ENCODE measurements around the gene USP7.
"Not testable (repeated sequence)": the region's sequence is repeated elsewhere in the genome, so short reads cannot be mapped to it uniquely, and the experiment has no call there.

Gene USP7

DNA sequence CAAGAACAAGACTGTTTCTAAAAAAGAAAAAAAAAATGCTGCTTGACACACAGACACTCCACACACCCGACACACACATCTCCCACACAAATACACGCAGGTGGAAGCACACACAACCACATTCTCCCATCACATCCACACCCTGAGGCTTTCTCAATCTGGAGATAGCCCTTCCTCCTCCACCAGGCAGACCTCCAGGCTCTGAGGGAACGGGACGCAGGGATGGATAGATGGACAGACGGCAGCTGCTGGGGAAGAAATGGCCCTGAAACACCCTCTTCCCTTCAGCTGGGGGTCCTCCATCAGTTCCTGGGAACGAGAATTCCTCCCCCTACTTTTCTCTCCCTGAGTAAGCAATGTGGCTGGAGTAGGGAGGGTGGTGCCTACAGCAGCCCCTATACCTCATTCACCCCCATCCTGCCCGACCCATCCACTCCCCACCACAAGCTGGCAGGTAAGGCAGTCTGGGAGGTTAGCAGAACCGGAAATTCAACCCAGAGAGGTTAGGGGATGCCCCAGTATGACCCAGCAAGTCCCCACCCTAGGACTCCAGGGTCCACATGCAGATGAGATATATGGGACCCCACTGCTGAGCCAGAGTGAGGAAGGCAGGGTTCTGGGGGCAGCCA is 85.7 kb downstream of the USP7 start:
- H3K27me3 ChIP-seq (replicated peaks; ENCODE audit: control insufficient read depth, insufficient read depth, low read length): no peaks in the 10 kb centered on the region
- TF ChIP-seq, protein P1, sequence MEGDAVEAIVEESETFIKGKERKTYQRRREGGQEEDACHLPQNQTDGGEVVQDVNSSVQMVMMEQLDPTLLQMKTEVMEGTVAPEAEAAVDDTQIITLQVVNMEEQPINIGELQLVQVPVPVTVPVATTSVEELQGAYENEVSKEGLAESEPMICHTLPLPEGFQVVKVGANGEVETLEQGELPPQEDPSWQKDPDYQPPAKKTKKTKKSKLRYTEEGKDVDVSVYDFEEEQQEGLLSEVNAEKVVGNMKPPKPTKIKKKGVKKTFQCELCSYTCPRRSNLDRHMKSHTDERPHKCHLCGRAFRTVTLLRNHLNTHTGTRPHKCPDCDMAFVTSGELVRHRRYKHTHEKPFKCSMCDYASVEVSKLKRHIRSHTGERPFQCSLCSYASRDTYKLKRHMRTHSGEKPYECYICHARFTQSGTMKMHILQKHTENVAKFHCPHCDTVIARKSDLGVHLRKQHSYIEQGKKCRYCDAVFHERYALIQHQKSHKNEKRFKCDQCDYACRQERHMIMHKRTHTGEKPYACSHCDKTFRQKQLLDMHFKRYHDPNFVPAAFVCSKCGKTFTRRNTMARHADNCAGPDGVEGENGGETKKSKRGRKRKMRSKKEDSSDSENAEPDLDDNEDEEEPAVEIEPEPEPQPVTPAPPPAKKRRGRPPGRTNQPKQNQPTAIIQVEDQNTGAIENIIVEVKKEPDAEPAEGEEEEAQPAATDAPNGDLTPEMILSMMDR (IDR thresholded peaks at IDR 0.05; ENCODE audit: insufficient read depth, low read length, poor library complexity, severe bottlenecking): no peak
- no peak for DNase-seq (ENCODE audit: extremely low read depth, insufficient read length)
- no peak overlapping the region for H3K4me3 ChIP-seq (replicated peaks; ENCODE audit: low read depth, low read length)
- no peaks in the 10 kb centered on the region for H3K36me3 ChIP-seq (ENCODE audit: control insufficient read depth, insufficient read depth, low read length)

DNA sequence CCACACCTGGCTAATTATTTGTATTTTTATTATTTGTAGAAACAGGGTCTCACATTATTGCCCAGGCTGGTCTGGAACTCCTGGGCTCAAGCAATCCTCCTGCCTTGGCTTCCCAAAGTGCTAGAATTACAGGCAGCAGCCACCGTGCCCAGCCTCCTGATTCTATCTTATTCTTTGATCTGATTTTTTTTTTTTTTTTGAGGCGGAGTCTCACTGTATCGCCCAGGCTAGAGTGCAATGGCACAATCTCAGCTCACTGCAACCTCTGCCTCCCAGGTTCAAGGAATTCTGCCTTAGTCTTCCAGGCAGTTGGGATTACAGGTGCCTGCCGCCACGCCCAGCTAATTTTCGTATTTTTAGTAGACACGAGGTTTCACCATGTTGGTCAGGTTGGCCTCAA is 88.4 kb downstream of the USP7 start:
- DNase-seq (ENCODE audit: extremely low read depth, insufficient read length); H3K4me3 ChIP-seq (replicated peaks; ENCODE audit: low read depth, low read length); H3K27me3 ChIP-seq (replicated peaks; ENCODE audit: control insufficient read depth, insufficient read depth, low read length); H3K36me3 ChIP-seq (ENCODE audit: control insufficient read depth, insufficient read depth, low read length): not testable (repeated sequence)

DNA sequence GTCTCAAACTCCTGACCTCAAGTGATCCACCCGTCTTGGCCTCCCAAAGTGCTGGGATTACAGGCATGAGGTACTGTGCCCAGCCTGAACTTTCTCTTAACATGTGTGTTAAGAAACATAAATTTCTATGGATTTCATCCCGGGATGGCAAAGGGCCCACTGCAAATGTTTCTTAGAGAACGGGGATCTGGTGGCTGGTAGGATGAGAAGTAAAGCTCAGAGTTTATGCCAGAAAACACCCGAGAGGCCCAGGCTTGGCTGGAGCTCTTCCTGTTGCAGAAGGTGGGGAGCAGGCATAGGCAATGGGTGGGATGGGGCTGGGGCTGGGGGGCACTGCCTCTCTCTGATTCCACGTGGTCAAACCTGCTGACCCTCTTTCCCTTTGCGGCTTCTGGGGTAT is 89.3 kb downstream of the USP7 start:
- DNase-seq (ENCODE audit: extremely low read depth, insufficient read length): no peak
- no peaks in the 10 kb centered on the region for H3K36me3 ChIP-seq (ENCODE audit: control insufficient read depth, insufficient read depth, low read length)
- TF ChIP-seq, protein P1 (IDR thresholded peaks at IDR 0.05; ENCODE audit: insufficient read depth, low read length, poor library complexity, severe bottlenecking): no peak
- no peak overlapping the region for H3K4me3 ChIP-seq (replicated peaks; ENCODE audit: low read depth, low read length)
- no peaks in the 10 kb centered on the region for H3K27me3 ChIP-seq (replicated peaks; ENCODE audit: control insufficient read depth, insufficient read depth, low read length)

DNA sequence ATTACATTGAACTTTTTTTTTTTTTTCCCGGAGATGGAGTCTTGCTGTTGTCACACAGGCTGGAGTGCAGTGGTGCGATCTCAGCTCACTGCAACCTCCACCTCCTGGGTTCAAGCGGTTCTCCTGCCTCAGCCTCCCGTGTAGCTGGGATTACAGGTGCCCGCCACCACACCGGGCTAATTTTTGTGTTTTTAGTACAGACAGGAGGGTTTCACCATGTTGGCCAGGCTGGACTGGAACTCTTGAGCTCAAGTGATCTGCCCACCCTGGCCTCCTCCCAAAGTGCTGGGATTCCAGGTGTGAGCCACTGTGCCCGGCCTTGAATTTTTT is 89.9 kb downstream of the USP7 start:
- not testable (repeated sequence) for H3K27me3 ChIP-seq (replicated peaks; ENCODE audit: control insufficient read depth, insufficient read depth, low read length); H3K4me3 ChIP-seq (replicated peaks; ENCODE audit: low read depth, low read length); H3K36me3 ChIP-seq (ENCODE audit: control insufficient read depth, insufficient read depth, low read length); DNase-seq (ENCODE audit: extremely low read depth, insufficient read length)

DNA sequence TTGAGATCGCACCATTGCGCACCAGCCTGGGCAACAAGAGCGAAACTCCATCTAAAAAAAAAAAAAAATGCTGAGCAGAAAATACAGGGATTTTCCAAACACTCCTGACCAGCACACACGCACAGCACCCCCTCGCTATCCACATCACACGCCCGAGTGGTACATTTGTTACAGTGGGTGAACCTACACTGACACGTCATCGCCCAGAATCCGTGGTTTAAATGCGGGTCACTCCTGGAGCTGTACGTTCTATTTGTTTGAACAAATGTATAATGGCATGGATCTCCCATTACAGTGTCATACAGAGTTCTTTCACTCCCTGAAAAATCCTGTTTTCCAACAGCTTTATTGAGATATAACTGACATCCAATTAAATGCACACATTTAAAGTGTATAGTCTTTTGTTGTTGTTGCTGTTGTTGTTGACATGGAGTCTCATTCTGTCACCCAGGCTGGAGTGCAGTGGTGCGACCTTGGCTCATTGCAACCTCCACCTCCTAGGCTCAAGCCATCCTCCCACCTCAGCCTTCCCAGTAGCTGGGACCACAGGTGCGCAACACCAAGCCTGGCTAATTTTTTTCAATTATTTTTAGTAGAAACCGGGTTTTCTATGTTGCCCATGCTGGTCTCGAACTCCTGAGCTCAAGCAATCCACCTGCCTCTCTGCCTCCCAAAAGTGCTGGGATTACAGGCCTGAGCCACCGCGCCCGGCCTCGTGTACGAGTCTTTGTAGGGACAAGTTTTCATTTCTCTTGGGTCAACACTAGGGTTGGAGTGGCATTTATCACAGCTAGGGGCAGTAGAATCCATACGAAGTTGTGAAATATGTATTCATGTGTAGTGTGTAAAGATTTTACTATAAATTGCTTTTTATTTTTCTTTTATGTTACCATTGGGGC is 90.5 kb downstream of the USP7 start:
- no peaks in the 10 kb centered on the region for H3K27me3 ChIP-seq (replicated peaks; ENCODE audit: control insufficient read depth, insufficient read depth, low read length)
- TF ChIP-seq, protein P1 (IDR thresholded peaks at IDR 0.05; ENCODE audit: insufficient read depth, low read length, poor library complexity, severe bottlenecking): peak; percentile 12
- no peak for DNase-seq (ENCODE audit: extremely low read depth, insufficient read length)

DNA sequence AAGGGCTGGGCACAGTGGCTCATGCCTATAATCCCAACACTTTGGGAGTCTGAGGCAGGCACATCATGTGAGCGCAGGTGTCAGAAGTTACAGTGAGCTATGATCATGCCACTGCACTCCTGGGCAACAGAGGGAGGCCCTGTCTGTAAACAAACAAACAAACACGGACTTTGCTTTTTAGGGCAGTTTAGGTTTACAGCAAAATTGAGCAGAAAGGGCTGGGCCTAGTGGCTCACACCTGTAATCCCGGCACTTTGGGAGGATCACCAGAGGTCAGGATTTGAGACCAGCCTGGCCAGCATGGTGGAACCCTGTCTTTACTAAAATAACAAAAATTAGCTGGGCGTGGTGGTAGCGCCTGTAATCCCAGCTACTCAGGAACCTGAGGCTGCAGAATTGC is 91.6 kb downstream of the USP7 start:
- no peaks in the 10 kb centered on the region for H3K27me3 ChIP-seq (replicated peaks; ENCODE audit: control insufficient read depth, insufficient read depth, low read length)
- H3K36me3 ChIP-seq (ENCODE audit: control insufficient read depth, insufficient read depth, low read length): no peaks in the 10 kb centered on the region
- TF ChIP-seq, protein P1 (IDR thresholded peaks at IDR 0.05; ENCODE audit: insufficient read depth, low read length, poor library complexity, severe bottlenecking): no peak
- no peak for DNase-seq (ENCODE audit: extremely low read depth, insufficient read length)
- H3K4me3 ChIP-seq (replicated peaks; ENCODE audit: low read depth, low read length): no peak overlapping the region

More for the DNA sequence above, 90.5 kb downstream of the USP7 start:
- no peak overlapping the region for H3K4me3 ChIP-seq (replicated peaks; ENCODE audit: low read depth, low read length)
- H3K36me3 ChIP-seq (ENCODE audit: control insufficient read depth, insufficient read depth, low read length): no peaks in the 10 kb centered on the region

DNA sequence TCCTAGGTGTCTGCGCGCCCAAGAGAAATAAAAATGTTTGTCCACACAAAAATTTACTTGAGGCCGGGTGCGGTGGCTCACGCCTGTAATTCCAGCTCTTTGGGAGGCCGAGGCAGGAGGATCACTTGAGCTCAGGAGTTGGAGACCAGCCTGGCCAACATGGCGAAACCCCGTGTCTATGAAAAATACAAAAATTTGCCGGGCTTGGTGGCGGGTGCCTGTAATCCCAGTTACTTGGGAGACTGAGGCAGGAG is 93.8 kb downstream of the USP7 start:
- H3K36me3 ChIP-seq (ENCODE audit: control insufficient read depth, insufficient read depth, low read length); DNase-seq (ENCODE audit: extremely low read depth, insufficient read length); H3K27me3 ChIP-seq (replicated peaks; ENCODE audit: control insufficient read depth, insufficient read depth, low read length); H3K4me3 ChIP-seq (replicated peaks; ENCODE audit: low read depth, low read length): not testable (repeated sequence)
